C4-2B (cell line): ENCODE results near the gene PLA2R1.
"Not testable (repeated sequence)": the region's sequence is repeated elsewhere in the genome, so short reads cannot be mapped to it uniquely, and the experiment has no call there.

Experiments
- H3K27ac ChIP-seq: fragments of 450-650 bp; 2 replicates; pipeline ENCODE4 v1.5.1; 2017
- ZFX ChIP-seq: fragments of 450-650 bp; IDR thresholded peaks from 2 replicates; pipeline ENCODE4 v1.6.1; 2017
- TF ChIP-seq, protein P1 (sequence below): fragments of 450-650 bp; conservative IDR thresholded peaks from 2 replicates; pipeline ENCODE4 v1.5.1; 2017; ENCODE audit warnings: mild to moderate bottlenecking

The PLA2R1 gene

GRCh38 chr2:159982270-159982669 lies 80.1 kb downstream of the PLA2R1 start:
- no peak overlapping the region; the same call in 1 of the 2 replicates for H3K27ac ChIP-seq
- TF ChIP-seq ZFX: no peak
- TF ChIP-seq, protein P1, sequence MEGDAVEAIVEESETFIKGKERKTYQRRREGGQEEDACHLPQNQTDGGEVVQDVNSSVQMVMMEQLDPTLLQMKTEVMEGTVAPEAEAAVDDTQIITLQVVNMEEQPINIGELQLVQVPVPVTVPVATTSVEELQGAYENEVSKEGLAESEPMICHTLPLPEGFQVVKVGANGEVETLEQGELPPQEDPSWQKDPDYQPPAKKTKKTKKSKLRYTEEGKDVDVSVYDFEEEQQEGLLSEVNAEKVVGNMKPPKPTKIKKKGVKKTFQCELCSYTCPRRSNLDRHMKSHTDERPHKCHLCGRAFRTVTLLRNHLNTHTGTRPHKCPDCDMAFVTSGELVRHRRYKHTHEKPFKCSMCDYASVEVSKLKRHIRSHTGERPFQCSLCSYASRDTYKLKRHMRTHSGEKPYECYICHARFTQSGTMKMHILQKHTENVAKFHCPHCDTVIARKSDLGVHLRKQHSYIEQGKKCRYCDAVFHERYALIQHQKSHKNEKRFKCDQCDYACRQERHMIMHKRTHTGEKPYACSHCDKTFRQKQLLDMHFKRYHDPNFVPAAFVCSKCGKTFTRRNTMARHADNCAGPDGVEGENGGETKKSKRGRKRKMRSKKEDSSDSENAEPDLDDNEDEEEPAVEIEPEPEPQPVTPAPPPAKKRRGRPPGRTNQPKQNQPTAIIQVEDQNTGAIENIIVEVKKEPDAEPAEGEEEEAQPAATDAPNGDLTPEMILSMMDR: no peak

DNA sequence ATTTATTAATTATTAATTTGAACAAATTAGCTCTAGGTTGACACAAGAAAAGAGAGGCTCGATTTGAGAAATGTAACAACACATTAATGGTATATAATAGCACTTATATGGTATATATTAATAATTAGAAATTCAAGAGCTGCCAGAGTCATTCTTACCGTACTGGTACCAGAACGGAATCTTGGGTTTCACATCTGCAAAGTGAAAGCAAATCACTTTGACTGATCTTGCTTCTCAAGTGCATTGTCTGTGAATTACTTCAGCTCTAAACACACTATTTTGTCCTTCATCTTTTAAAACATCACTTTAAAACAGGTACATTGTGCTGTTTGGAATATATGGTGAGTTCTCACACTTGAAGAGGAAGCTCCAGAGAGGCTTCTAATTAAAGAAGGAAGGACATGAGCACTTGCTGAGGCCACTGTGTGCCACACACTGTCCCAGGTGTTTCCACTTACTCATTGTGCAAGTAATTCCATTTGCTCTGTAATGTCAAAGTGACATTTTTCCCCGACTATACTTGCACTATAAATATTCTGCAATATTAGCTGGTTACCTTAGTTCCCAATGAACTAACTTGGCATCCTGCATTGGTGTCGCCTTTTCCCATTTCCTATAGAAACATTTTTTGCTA lies 85.8 kb downstream of the PLA2R1 start:
- no peak for TF ChIP-seq ZFX
- TF ChIP-seq, protein P1: no peak

DNA sequence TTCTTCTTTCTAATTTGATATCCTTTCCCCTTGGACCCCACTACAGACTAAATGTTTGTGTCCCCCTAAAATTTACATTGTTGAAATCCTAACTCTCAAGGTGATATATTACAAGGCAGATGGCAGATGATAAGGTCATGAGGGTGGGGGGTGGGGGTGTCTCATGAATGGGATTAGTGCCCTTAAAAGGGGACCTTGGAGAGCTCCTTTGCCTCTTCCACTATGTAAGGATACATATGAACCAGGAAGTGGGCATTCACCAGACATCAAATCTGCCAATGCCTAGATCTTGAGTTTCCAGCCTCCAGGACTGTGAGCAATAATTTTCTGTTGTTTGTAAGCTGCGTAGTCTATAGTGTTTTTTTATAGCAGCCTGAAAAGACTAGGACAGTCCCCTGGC lies 89.1 kb downstream of the PLA2R1 start:
- TF ChIP-seq, protein P1: no peak
- no peak for TF ChIP-seq ZFX
- H3K27ac ChIP-seq: no peak overlapping the region

More for the DNA sequence above, 85.8 kb downstream of the PLA2R1 start:
- H3K27ac ChIP-seq: no peak overlapping the region

DNA sequence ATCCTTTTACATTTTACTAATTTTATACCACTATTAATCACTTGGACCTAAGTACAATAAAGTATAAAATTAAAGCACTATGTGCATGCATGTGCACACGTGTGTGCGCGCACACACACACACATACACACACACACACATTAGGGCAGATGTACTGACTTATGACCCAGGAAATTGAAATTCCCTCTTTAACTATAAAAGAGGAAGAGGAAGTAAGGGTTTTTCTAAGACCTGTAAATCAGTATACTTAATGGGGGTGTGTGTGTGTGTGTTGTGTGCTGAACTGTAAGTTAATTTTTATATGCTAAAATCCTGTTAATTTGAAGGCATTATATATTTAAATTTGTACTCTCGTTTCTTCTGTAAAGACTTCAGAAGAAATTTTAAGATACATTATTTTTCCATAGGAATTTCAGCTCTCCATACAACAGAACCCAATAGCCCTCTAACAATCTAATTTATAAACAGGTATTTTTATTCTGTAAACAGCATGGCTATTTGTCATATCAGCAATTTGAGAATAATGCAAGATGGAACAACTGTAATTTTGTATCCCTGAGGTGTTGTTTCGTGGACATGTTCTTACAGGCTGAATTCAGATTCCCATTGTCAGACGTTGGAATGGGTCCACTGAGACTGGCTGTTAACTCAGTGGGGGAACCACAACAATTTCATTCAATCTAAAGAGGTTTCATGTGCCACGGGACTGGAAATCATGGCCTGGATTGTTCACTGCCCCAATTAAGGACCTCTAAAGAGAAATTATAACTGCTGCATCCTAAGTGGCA lies 90.9 kb downstream of the PLA2R1 start:
- no peak overlapping the region for H3K27ac ChIP-seq
- TF ChIP-seq, protein P1: no peak
- TF ChIP-seq ZFX: no peak

DNA sequence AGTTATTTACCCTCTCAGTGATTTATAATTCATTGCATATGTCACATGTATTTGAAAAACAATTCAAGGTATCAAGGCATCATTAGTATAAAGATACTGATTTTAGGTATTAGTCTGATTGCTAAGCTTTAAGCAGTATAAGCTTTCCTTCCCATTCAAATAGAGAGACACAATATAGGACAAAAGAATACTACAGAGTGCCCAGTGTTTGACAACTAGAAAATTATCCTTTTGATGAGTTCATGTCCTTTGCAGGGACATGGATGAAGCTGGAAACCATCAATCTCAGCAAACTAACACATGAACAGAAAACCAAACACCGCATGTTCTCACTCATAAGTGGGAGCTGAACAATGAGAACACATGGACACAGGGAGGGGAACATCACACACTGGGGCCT lies 91.9 kb downstream of the PLA2R1 start:
- H3K27ac ChIP-seq: not testable (repeated sequence)

- no peak overlapping the region for H3K27ac ChIP-seq
- TF ChIP-seq ZFX: no peak
- TF ChIP-seq, protein P1: peak; percentile 63
Measured at GRCh38 chr2:159968279-159968900, 94.0 kb downstream of the PLA2R1 start.

GRCh38 chr2:159963700-159964099 lies 98.7 kb downstream of the PLA2R1 start:
- no peak overlapping the region for H3K27ac ChIP-seq
- TF ChIP-seq, protein P1: no peak
- no peak for TF ChIP-seq ZFX

DNA sequence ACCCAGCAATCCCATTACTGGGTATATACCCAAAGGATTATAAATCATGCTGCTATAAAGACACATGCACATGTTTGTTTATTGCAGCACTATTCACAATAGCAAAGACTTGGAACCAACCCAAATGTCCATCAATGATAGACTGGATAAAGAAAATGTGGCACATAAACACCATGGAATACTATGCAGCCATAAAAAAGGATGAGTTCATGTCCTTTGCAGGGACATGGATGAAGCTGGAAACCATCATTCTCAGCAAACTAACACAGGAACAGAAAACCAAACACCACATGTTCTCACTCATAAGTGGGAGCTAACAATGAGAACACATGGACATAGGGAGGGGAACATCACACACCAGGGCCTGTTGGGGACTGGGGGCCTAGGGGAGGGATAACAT lies 99.9 kb downstream of the PLA2R1 start:
- not testable (repeated sequence) for H3K27ac ChIP-seq
